Astrocyte (in vitro differentiated cells and primary cell): ENCODE measurements around the gene MLPH.

Source experiments
- CTCF ChIP-seq: IDR thresholded peaks from 2 replicates; pipeline ENCODE4 v1.5.1; 2011; ENCODE audit warnings: low read depth, mild to moderate bottlenecking, inconsistent platforms, low read length, moderate library complexity; ENCODE audit not compliant: insufficient read depth
- EZH2 ChIP-seq: IDR thresholded peaks from 2 replicates; pipeline ENCODE4 v1.6.1; 2012; ENCODE audit warnings: mild to moderate bottlenecking, low read length, inconsistent platforms; ENCODE audit not compliant: insufficient read depth

- TF ChIP-seq CTCF: peak; percentile 37
- no peak for TF ChIP-seq EZH2
These were observed 15.4 kb upstream of the MLPH start for GRCh38 chr2:237471438-237472186.
